H9 (cell line): ENCODE results near the gene LRRC55. TPM values are rescaled to one million over a fixed set of nuclear protein-coding genes. Genes with fewer than 3 reads are reported as not detected.

ENCODE experiments used
- DNase-seq: peaks from one replicate; pipeline ENCODE4 v3.0.0-alpha.2; 2017
- H2AFZ ChIP-seq: one replicate; pipeline ENCODE4 v1.6.1; 2013; ENCODE audit warnings: mild to moderate bottlenecking, low read length, control low read depth, moderate library complexity
- H2AK5ac ChIP-seq: 2 replicates; pipeline ENCODE4 v1.6.1; 2013; ENCODE audit warnings: low read length, control low read depth, mixed read lengths; ENCODE audit not compliant: insufficient read length
- H2BK120ac ChIP-seq: one replicate; pipeline ENCODE4 v1.6.1; 2013; ENCODE audit warnings: low read depth, mild to moderate bottlenecking, low read length, control low read depth, inconsistent platforms; ENCODE audit not compliant: poor library complexity, severe bottlenecking
- H2BK12ac ChIP-seq: 2 replicates; pipeline ENCODE4 v1.6.1; 2013; ENCODE audit warnings: low read length, control low read depth, mixed read lengths, low read depth; ENCODE audit not compliant: insufficient read length
- H2BK15ac ChIP-seq: 2 replicates; pipeline ENCODE4 v1.6.1; 2013; ENCODE audit warnings: low read depth, low read length, control low read depth
- H2BK20ac ChIP-seq: one replicate; pipeline ENCODE4 v1.6.1; 2013; ENCODE audit warnings: low read depth, mild to moderate bottlenecking, low read length, control low read depth, inconsistent platforms; ENCODE audit not compliant: poor library complexity, severe bottlenecking
- H2BK5ac ChIP-seq: 2 replicates; pipeline ENCODE4 v1.6.1; 2013; ENCODE audit warnings: low read length, control low read depth, mixed read lengths; ENCODE audit not compliant: insufficient read length
- H3K14ac ChIP-seq: 2 replicates; pipeline ENCODE4 v1.6.1; 2013; ENCODE audit warnings: low read length, control low read depth; ENCODE audit not compliant: insufficient read depth
- H3K18ac ChIP-seq: 2 replicates; pipeline ENCODE4 v1.6.1; 2013; ENCODE audit warnings: low read depth, mild to moderate bottlenecking, mixed read lengths, low read length, control low read depth; ENCODE audit not compliant: insufficient read length
- H3K23ac ChIP-seq: 2 replicates; pipeline ENCODE4 v1.6.1; 2013; ENCODE audit warnings: low read length, control low read depth, mixed read lengths, low read depth; ENCODE audit not compliant: insufficient read length
- H3K23me2 ChIP-seq: 2 replicates; pipeline ENCODE4 v1.6.1; 2013; ENCODE audit warnings: low read depth, mild to moderate bottlenecking, mixed read lengths, low read length, control low read depth; ENCODE audit not compliant: insufficient read length, poor library complexity, severe bottlenecking
- H3K27ac ChIP-seq: 2 replicates; pipeline ENCODE4 v1.5.1; 2013; ENCODE audit warnings: low read length, control low read depth, mixed read lengths, low read depth; ENCODE audit not compliant: insufficient read length
- H3K27me3 ChIP-seq: 2 replicates; pipeline ENCODE4 v1.6.1; 2013; ENCODE audit warnings: low read length, control low read depth, inconsistent platforms; ENCODE audit not compliant: insufficient read depth
- H3K4ac ChIP-seq: 2 replicates; pipeline ENCODE4 v1.6.1; 2013; ENCODE audit warnings: low read depth, mild to moderate bottlenecking, control low read depth, inconsistent platforms, low read length, moderate library complexity
- H3K4me1 ChIP-seq: 2 replicates; pipeline ENCODE4 v1.6.1; 2013; ENCODE audit warnings: low read length, control low read depth, inconsistent platforms; ENCODE audit not compliant: insufficient read depth
- H3K4me2 ChIP-seq: 2 replicates; pipeline ENCODE4 v1.6.1; 2013; ENCODE audit warnings: low read length, control low read depth, mixed read lengths; ENCODE audit not compliant: insufficient read length, insufficient read depth
- H3K56ac ChIP-seq: 2 replicates; pipeline ENCODE4 v1.6.1; 2013; ENCODE audit warnings: low read depth, mild to moderate bottlenecking, mixed read lengths, low read length, control low read depth; ENCODE audit not compliant: insufficient read length
- H3K79me1 ChIP-seq: 2 replicates; pipeline ENCODE4 v1.6.1; 2013; ENCODE audit warnings: low read depth, mild to moderate bottlenecking, moderate library complexity, low read length, control low read depth, inconsistent platforms; ENCODE audit not compliant: insufficient read depth, poor library complexity, severe bottlenecking
- H3K79me2 ChIP-seq: 2 replicates; pipeline ENCODE4 v1.6.1; 2013; ENCODE audit warnings: low read length, control low read depth, inconsistent platforms; ENCODE audit not compliant: insufficient read depth
- H3K9ac ChIP-seq: 2 replicates; pipeline ENCODE4 v1.6.1; 2013; ENCODE audit warnings: low read length, control low read depth, mixed read lengths; ENCODE audit not compliant: insufficient read length; ENCODE audit errors: extremely low read depth
- H3K9me3 ChIP-seq: one replicate; pipeline ENCODE4 v1.6.1; 2013; ENCODE audit warnings: low read depth, low read length, inconsistent platforms; ENCODE audit not compliant: control insufficient read depth
- H3T11ph ChIP-seq: one replicate; pipeline ENCODE4 v1.6.1; 2013; ENCODE audit warnings: mild to moderate bottlenecking, low read length, control low read depth, inconsistent platforms
- H4K20me1 ChIP-seq: one replicate; pipeline ENCODE4 v1.6.1; 2013; ENCODE audit not compliant: control insufficient read depth, insufficient read length, insufficient read depth
- H4K5ac ChIP-seq: 2 replicates; pipeline ENCODE4 v1.6.1; 2013; ENCODE audit warnings: low read depth, mild to moderate bottlenecking, mixed read lengths, low read length, control low read depth; ENCODE audit not compliant: insufficient read length
- H4K8ac ChIP-seq: replicated peaks from 2 replicates; pipeline ENCODE4 v1.6.1; 2013; ENCODE audit warnings: low read length, control low read depth, mixed read lengths, low read depth; ENCODE audit not compliant: insufficient read length
- H4K91ac ChIP-seq: 2 replicates; pipeline ENCODE4 v1.6.1; 2013; ENCODE audit warnings: low read depth, mild to moderate bottlenecking, moderate library complexity, mixed read lengths, low read length, control low read depth; ENCODE audit not compliant: insufficient read length
- H3K27ac Mint-ChIP-seq, 3 experiments: 2 replicates in 2 of 3; 3 replicates in 1 of 3; pipeline ENCODE4 v1.8.0; 2020 to 2021; ENCODE audit warnings: mixed read lengths in 3 of 3, mild to moderate bottlenecking in 1 of 3, moderate library complexity in 1 of 3
- H3K27me3 Mint-ChIP-seq: 2 replicates; pipeline ENCODE4 v1.8.0; 2021; ENCODE audit warnings: low read depth, mild to moderate bottlenecking, moderate library complexity, mixed read lengths
- H3K36me3 Mint-ChIP-seq, 3 experiments: 2 replicates in 2 of 3; 3 replicates in 1 of 3; pipeline ENCODE4 v1.8.0; 2020 to 2021; ENCODE audit warnings: low read depth in 3 of 3, mixed read lengths in 3 of 3; ENCODE audit not compliant: insufficient read depth in 1 of 3
- H3K4me1 Mint-ChIP-seq, 2 experiments: 2 replicates each; pipeline ENCODE4 v1.8.0; 2020; ENCODE audit warnings: mixed read lengths in 2 of 2
- H3K4me3 Mint-ChIP-seq, 2 experiments: 2 replicates in 1 of 2; 3 replicates in 1 of 2; pipeline ENCODE4 v1.8.0; 2020 to 2021; ENCODE audit warnings: mild to moderate bottlenecking in 2 of 2, mixed read lengths in 2 of 2, moderate library complexity in 1 of 2
- H3K9me3 Mint-ChIP-seq, 2 experiments: 2 replicates in 1 of 2; 3 replicates in 1 of 2; pipeline ENCODE4 v1.8.0; 2020; ENCODE audit warnings: mild to moderate bottlenecking in 2 of 2, mixed read lengths in 2 of 2, moderate library complexity in 1 of 2
- WGBS: extraction: QIAGEN DNeasy Blood & Tissue Kit; methylation state at CpG from one replicate; pipeline ENCODE4 v1.1.7; 2013; ENCODE audit warnings: missing lambda C conversion rate, low lambda C conversion rate, mixed read lengths; ENCODE audit not compliant: insufficient read length; ENCODE audit errors: extremely low coverage; 5-methylcytosine and 5-hydroxymethylcytosine counted together
- total RNA-seq: library from RNA; stranded (reverse); gene quantifications from 2 replicates; pipeline ENCODE4 v1.2.1, GENCODE V29; 2021
- TF ChIP-seq, protein P1 (sequence below): fragments of 200-600 bp; sonication (generic); conservative IDR thresholded peaks from 3 replicates; pipeline ENCODE4 v1.8.0; 2021; ENCODE audit warnings: antibody characterized with exemption, mild to moderate bottlenecking

LRRC55 gene
- total RNA-seq, 1 experiment from 2014 or later: 1.0 TPM

DNA sequence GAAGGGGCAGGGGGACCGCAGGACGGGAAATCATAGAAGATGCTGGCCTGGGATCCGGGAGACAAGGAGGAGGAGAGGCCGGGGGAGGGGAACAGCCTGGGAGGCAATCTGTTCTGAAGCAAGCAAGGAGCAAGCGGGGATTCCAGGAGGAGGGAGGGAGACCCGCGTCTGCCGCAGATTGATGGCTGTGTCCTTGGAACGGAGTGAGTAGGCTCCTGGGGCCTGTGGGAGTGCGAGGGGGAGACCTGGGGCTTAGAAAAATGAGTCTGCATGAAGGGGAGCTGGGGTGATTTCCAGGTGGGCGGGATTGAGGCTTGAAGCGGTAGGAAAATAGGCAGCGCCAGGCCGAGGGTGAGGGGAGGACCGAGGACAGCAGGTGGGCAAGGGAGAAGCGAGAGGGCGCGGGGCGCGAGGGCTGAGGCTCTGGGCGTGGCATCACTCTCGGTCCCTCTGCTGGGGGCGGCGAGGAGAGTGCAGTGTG lies 1.6 kb upstream of the LRRC55 start:
- H2AFZ ChIP-seq: peak overlapping the region; percentile 75
- H3K23ac ChIP-seq: no peak overlapping the region
- no CpG with 5 or more reads among the region's 24 CpGs for WGBS
- H3K79me1 ChIP-seq: no peaks in the 10 kb centered on the region
- H2BK120ac ChIP-seq: no peak overlapping the region
- H3K56ac ChIP-seq: no peak overlapping the region
- H3K14ac ChIP-seq: no peak overlapping the region
- TF ChIP-seq, protein P1, sequence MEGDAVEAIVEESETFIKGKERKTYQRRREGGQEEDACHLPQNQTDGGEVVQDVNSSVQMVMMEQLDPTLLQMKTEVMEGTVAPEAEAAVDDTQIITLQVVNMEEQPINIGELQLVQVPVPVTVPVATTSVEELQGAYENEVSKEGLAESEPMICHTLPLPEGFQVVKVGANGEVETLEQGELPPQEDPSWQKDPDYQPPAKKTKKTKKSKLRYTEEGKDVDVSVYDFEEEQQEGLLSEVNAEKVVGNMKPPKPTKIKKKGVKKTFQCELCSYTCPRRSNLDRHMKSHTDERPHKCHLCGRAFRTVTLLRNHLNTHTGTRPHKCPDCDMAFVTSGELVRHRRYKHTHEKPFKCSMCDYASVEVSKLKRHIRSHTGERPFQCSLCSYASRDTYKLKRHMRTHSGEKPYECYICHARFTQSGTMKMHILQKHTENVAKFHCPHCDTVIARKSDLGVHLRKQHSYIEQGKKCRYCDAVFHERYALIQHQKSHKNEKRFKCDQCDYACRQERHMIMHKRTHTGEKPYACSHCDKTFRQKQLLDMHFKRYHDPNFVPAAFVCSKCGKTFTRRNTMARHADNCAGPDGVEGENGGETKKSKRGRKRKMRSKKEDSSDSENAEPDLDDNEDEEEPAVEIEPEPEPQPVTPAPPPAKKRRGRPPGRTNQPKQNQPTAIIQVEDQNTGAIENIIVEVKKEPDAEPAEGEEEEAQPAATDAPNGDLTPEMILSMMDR: no peak
- H4K91ac ChIP-seq: no peak overlapping the region
- H3K27ac Mint-ChIP-seq: peak overlapping the region in 1 of 3 experiments; percentile 70; a peak in 1 of 7 replicates
- no peak overlapping the region for H4K5ac ChIP-seq
- peaks cover 0 to 2% of the 10 kb centered on the region in 2 experiments; a peak in 3 of 5 replicates for H3K9me3 Mint-ChIP-seq
- no peaks in the 10 kb centered on the region for H3K9me3 ChIP-seq
- H3K23me2 ChIP-seq: peaks cover 13% of the 10 kb centered on the region
- H3K4me1 Mint-ChIP-seq: peaks cover 21% of the 10 kb centered on the region in 2 experiments
- H2AK5ac ChIP-seq: no peak overlapping the region
- no peak overlapping the region for H3K4ac ChIP-seq
- H3K27me3 ChIP-seq: peaks cover 4% of the 10 kb centered on the region; the same call in 1 of the 2 replicates
- H3T11ph ChIP-seq: no peak overlapping the region
- H4K20me1 ChIP-seq: no peaks in the 10 kb centered on the region
- H3K27me3 Mint-ChIP-seq: peaks cover 50% of the 10 kb centered on the region
- H2BK15ac ChIP-seq: no peak overlapping the region
- no peaks in the 10 kb centered on the region for H3K4me1 ChIP-seq
- H4K8ac ChIP-seq: no peak overlapping the region
- H3K4me3 Mint-ChIP-seq: peak overlapping the region; percentile 82 to 90
- no peak overlapping the region for H3K18ac ChIP-seq
- no peak overlapping the region for H2BK12ac ChIP-seq
- H3K4me2 ChIP-seq: peak overlapping the region; percentile 78
- H3K9ac ChIP-seq: no peak overlapping the region
- DNase-seq: peak; percentile 62
- H3K79me2 ChIP-seq: no peaks in the 10 kb centered on the region
- H2BK20ac ChIP-seq: no peak overlapping the region
- no peaks in the 10 kb centered on the region; a peak in 2 of 7 replicates for H3K36me3 Mint-ChIP-seq
- no peak overlapping the region for H3K27ac ChIP-seq
- no peak overlapping the region for H2BK5ac ChIP-seq
